Tibial nerve (tissue), 4 donors: ENCODE measurements around the gene UBE2G1.

Experiments used
- CTCF ChIP-seq, 5 experiments: fragments of 200-600 bp in 3 of 5; fragments of 450-650 bp in 2 of 5; sonication (generic) in 3 of 5; IDR thresholded peaks; one replicate each; pipeline ENCODE4 v1.5.1; 2016 to 2019; ENCODE audit warnings: antibody characterized with exemption in 5 of 5, mild to moderate bottlenecking in 3 of 5, moderate library complexity in 2 of 5
- EP300 ChIP-seq, 2 donors: sonication (generic); formaldehyde crosslinking; IDR thresholded peaks; one replicate each; pipeline ENCODE4 v1.6.1; 2017; ENCODE audit warnings: antibody characterized with exemption in 2 of 2, mild to moderate bottlenecking in 1 of 2
- POLR2A ChIP-seq, 2 donors: fragments of 450-650 bp; IDR thresholded peaks; one replicate each; pipeline ENCODE4 v1.6.1; 2017; ENCODE audit warnings: antibody characterized with exemption in 2 of 2, mild to moderate bottlenecking in 2 of 2, moderate library complexity in 2 of 2

GRCh38 chr17:4331614-4332013 lies 34.9 kb downstream of the UBE2G1 start:
- TF ChIP-seq CTCF (IDR thresholded peaks at IDR 0.05): no peak
- no peak for TF ChIP-seq POLR2A (IDR thresholded peaks at IDR 0.05)
- no peak for TF ChIP-seq EP300 (IDR thresholded peaks at IDR 0.05)
